ENCODE data around the gene PDZD2.

DNA sequence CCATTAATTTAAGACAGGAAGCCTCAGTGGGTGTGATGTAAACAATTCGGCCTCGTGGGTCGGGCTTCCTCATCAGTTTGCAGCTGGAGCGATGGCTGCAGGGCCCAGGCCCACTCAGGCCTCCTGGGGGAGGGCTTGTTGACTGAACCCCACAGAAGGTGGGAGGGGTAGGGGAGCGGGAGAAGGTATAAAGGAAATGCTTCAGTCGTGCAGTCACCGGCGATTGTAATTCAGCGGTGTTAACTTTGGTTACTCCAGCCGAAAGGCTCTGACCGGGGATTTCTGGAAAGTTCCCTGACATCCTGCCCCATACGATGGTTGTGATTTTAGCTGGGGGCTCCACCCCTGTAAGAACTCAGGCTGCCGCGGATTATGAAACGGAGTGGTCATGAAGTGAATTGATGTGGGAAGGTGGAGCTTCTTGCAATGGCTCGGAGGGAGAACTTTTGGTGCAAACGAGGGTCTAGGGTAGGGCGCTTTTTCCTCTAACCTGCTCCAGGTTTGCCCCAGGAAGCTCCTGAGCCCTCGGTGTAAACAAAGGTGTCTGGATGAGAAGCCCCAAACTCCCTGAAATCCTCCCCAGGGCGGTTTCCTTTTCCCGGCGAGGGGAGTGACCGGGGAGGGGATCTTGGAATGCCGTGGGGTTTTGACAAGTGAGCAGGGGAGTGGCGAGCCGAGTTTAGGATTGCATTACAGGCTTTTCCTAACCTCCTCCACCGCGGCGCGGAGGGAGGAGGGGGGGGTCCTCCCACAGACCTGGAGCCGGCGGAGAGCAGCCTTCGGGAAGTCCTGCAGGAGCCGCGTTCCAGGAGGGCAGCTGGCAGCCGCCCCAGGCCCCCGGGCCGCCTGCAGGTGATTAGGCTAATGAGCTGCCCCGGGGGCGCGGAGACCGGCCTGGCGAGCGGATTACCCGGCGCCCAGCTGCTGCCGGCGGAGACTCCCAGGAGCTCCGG is 215.5 kb downstream of the PDZD2 start:
- TF ChIP-seq, protein P1, sequence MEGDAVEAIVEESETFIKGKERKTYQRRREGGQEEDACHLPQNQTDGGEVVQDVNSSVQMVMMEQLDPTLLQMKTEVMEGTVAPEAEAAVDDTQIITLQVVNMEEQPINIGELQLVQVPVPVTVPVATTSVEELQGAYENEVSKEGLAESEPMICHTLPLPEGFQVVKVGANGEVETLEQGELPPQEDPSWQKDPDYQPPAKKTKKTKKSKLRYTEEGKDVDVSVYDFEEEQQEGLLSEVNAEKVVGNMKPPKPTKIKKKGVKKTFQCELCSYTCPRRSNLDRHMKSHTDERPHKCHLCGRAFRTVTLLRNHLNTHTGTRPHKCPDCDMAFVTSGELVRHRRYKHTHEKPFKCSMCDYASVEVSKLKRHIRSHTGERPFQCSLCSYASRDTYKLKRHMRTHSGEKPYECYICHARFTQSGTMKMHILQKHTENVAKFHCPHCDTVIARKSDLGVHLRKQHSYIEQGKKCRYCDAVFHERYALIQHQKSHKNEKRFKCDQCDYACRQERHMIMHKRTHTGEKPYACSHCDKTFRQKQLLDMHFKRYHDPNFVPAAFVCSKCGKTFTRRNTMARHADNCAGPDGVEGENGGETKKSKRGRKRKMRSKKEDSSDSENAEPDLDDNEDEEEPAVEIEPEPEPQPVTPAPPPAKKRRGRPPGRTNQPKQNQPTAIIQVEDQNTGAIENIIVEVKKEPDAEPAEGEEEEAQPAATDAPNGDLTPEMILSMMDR (IDR thresholded peaks at IDR 0.05; ENCODE audit: poor library complexity) = no peak
- no peak for TF ChIP-seq EZH2 (IDR thresholded peaks at IDR 0.05; ENCODE audit: borderline replicate concordance)

All from hepatocyte (in vitro differentiated cells).